HG03520 (cell line): ENCODE data around the gene ARHGEF26.

Experiments used
- ATAC-seq: cut with Tn5 transposase; IDR thresholded peaks from one replicate; pipeline ENCODE4 v1.9.1; 2021; ENCODE audit warnings: mild to moderate bottlenecking, moderate library complexity; ENCODE audit not compliant: unreplicated experiment

The ARHGEF26 gene

DNA sequence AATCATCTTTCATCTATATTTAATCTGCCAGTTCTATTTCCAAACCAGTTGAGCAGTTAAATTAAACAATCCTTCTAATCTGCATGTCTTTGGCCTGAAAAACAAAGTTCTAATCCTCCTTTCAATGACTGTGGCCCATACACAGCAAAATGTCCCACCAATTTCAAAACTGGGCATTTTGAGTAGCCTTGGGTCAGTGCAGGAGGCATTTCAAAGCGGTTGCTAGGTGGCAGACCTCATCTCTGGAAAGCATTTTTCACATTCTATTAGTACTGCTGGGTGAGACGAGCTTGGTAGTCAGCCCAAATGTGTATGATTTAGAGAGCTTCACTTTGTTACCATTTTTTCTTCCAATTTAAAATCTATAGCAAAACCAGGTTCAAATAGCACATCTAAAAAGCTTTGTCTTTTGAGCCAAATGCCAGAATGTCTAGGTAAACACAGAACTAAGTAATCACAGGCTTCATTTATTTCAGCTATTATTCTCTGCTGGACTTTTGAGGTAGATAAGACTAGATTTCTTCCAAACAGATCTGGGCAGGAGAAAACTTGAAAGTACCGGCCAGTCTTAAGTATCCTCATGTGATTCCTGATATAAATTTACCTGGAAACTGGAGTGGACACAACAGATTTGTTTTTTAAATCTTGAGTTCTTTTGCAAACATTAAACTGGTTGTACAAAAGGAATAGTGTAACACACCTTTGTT lies 8.9 kb upstream of the ARHGEF26 start:
- ATAC-seq = no peak

DNA sequence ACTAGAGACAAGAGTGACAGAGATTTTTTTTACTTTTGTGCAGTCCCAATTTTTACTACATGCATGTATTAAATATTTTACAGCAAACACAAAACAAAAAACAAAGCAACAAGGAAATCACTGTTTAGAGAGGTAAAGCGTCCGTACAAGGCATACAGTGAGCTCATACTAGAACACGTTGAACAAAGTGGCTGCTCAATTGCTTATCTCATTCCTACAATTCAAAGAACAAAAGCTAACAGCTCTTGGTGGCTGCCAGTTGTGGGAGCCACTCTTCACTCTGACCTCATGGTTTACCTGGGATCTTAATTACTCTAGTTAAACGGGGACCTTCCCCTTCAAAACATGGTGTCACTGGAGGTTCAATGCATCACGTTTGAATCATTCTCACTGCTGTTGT lies 7.6 kb upstream of the ARHGEF26 start:
- no peak for ATAC-seq

DNA sequence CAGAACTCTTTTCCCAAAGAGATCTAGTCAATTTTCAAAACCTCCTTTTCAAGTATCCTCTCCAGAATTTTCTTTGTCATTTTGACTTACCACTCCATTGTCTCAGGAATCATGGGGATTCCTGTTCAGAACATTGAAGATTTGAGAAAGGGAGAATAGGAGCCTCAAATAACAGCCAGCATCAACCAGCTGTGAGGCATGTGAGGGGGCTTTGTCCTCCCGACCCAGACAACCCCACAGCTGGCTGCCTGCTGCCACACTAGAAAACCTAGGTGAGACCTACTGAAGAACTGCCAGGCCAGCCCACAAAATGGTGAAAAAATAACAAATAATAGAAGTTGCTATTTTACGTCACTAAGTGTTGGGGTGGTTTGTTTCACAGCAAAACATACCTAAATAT lies 5.9 kb upstream of the ARHGEF26 start:
- no peak for ATAC-seq

DNA sequence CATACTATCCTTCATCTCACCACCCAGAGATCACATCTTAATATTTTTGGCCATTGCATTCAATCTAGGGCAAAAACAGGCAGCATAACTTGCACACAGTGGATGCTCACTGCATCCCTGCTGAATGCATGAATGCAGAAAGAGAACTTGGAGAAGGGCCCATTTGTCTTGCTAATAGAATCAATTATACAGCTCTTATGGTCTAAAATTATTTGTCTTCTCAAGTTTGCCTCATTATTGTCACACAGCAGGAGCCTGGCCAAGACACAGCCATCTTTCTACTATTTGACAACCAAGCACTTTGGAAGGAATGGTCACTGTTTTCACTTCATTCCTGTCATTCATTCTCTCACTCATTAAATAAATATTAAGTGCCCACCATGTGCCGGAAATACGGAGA lies 1.2 kb upstream of the ARHGEF26 start:
- no peak for ATAC-seq

DNA sequence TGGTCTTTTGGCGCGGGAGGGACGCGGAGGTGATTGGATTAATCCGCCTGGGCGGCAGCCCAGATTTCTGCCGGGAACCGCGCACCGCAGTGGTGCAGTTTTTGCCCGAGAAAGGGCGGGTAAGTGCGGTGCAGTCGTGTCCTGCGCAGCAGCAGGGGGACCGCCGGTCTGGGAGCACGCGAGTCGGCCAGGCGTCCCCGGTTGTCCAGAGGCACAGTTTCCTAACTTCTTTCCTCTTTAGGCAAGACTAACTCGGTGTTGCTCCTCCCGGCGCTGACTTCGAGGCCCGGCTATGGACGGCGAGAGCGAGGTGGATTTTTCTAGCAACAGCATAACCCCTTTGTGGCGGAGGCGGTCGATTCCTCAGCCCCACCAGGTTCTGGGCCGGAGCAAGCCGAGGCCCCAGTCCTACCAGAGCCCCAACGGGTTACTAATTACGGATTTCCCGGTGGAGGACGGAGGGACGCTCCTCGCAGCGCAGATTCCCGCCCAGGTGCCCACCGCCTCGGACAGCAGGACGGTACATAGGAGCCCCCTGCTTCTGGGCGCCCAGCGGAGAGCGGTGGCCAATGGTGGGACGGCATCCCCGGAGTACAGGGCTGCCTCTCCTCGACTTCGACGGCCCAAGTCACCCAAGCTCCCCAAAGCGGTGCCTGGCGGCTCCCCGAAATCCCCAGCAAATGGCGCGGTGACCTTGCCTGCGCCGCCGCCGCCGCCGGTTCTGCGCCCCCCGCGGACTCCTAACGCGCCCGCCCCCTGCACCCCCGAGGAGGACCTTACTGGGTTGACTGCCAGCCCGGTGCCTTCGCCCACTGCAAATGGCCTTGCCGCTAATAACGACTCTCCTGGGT lies 736 bp downstream of the ARHGEF26 start:
- ATAC-seq = peak; percentile 26

GRCh38 chr3:154122552-154122911 lies 1.3 kb downstream of the ARHGEF26 start:
- ATAC-seq = no peak

GRCh38 chr3:154122912-154123559 lies 1.8 kb downstream of the ARHGEF26 start:
- no peak for ATAC-seq

DNA sequence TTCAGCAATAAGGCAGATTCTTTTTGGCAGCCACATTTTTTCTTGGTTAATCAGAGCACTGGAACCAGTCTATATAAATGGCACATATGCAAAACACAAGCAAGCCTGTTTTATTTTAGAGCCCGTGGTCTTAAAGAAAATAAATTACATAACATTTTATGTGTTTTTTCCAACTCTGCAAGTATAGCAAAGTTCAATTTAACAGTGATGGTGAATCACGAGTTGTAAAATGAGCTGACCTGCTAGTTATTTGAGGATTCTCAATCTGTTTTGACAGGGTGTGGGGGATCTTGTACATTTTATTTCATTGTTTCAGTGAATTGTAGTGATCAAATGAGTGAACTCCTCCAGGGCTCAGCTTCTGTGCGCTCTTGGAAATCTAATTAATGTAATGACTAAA lies 2.7 kb downstream of the ARHGEF26 start:
- no peak for ATAC-seq

DNA sequence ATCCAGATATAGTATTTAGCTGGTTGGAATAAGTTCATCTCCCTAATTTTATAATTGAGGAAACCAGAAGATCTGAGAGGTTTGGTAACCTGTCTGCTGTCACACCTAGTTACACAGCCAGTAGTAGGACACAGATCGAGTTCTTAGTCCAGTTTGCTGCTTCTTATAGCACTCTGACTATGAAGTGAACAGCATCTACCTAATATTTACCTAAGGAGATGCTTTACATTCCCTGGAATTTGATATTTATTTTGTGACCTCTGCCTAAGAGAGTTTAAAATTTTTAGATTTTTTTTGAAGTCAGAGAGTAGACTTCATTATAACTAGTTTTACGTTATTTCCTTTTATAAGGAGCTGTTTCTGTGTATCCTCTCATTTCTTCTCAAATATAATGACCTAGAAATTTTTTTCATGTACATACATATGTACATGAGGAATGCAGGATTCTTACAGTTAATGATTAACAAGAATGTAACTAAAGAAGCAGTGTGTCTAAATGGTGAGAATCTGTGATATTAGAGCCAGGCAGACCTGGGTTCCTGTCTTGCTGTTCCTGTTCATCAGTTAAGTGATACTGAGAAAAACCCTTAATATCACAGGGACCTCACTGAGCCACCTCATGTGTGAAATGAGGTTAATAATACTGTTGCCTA lies 4.3 kb downstream of the ARHGEF26 start:
- no peak for ATAC-seq

DNA sequence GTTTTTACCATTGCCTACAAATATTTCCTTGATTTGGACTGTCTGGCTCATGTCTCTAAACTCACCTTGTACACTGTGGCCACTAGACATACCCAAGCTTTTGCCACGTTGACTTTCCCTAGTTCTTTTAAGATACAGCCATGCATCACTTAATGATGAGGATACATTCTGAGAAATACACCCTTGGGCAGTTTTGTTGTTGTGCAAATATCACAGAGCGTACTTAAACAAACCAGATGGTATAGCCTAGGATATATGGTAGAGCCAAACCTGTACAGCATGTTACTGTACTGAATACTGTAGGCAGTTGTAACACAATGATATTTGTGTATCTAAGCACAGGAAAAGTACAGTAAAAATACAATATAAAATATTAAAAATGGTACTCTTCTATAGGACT lies 5.5 kb downstream of the ARHGEF26 start:
- ATAC-seq = no peak

DNA sequence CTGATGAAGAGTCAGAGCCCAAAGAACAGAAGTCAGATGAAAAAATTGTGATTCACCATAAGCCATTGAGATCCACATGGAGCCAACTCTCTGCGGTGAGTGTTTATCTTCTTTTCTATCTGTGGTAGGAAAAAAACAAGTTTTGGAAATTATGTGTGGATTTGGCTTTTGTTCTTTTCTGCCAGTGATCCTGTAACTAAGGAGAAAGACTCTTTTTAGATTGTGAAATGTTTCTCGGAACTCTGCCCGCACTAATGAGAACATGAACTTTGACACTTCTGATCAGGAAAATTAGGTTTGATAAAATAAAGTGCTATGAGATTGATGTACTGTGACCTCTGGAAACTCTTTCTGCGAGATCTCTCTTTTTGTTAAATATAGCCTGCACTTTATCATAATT lies 8.4 kb downstream of the ARHGEF26 start:
- ATAC-seq = no peak

DNA sequence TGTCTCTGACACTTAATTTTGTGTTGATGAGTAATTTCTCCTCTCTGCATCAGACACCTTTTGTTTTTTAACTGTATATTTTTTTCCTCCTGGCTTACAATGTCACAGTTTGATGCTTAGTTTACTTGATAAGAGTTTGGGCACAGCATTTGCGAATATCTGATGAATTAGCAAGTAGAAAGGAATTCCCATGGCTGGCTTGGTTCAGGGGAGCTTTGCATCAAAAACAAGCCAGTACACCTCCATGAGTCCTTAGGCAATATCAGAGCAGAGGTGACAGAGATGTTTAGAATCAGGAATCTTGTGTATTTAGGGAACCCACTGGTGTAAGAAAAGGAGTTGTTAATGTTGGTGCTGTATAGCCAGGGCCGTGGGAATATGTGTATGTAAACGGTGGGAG lies 9.3 kb downstream of the ARHGEF26 start:
- ATAC-seq = no peak

DNA sequence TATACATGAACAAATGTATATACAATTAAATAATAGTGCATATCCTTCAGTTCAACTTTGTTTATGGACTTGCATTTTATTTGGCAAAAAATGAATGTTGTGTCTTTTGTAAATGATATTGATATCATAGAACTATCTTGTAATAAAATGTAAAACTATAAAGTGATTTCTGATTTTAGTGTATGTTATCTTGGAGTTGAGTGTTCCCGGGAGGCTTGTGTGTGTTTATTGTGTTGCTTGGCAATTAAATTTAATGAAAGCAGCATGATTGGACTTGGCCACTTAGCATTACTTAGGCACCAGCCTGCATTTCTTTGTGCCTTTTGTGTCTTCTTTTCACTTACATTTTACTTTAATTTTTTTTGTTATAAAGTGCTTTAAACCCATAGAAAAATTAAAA lies 10.6 kb downstream of the ARHGEF26 start:
- ATAC-seq = no peak

- ATAC-seq = no peak
These were observed 11.7 kb downstream of the ARHGEF26 start for GRCh38 chr3:154132777-154133375.

DNA sequence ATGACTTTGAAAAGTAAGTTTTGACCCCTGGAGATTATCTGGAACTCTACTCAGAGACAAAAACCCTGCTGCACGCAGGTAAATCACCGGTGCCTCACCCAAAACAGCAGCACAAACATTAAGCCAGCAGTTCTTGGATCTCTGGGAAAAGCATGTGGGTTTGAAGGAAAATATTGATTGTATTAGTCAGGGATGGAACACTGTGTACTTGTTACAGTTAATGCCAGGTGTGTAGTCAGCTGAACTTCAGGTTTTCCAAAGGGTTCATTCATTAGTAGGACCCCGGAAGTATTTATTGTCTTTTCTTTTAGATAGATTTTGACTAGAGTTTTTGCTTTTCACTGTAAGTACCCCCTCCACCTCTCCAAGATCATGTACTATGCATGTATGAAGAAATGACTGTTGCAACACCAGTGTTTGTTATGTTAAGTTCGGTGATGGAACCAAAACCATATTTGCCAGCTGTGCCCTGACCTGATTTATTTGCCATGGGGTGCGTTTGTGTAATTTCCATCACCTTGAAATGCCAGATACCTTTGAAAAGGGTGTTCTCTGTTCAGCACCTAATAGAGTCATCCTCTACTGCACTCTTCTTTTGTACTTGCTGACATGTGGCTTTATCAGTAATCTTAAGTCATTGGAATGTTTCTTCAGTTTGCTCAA lies 14.5 kb downstream of the ARHGEF26 start:
- ATAC-seq = no peak

DNA sequence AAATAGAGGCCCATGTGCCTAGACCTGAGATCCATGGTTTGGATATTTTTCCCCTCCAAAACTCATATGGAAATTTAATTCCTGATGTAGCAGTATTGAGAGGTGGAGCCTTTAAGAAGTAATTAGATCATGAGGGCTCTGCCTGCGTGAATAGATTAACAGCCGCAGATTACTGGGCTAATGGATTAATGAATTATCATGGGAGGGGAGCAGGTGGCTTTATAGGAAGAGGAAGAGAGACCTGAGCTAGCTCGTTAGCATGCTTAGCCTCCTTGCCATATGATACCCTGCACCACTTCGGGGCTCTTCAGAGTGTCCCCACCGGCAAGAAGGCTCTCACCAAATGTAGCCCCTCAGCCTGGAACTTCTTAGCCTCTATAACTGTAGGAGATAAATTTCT lies 15.8 kb downstream of the ARHGEF26 start:
- no peak for ATAC-seq

DNA sequence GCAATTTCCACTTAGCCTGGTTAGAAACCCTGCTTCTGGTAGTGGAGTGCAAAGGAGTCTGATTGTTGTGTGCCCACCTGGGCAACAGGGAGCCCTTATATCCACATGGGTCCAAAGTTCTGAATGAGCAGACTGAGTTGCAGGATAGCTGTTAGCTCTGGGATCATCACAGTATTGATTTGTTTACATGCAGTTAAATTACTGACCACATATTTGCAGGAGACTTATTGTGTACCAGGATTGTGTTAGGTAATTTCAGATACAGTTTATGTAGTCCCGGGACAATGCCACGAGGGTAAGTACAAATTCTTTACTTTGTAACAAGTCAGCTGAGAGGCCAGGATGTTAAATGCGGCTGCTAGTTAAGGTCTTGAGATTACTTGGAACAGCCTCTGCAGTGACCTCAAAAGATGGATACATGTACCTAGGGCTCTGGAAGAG lies 18.8 kb downstream of the ARHGEF26 start:
- ATAC-seq = no peak

DNA sequence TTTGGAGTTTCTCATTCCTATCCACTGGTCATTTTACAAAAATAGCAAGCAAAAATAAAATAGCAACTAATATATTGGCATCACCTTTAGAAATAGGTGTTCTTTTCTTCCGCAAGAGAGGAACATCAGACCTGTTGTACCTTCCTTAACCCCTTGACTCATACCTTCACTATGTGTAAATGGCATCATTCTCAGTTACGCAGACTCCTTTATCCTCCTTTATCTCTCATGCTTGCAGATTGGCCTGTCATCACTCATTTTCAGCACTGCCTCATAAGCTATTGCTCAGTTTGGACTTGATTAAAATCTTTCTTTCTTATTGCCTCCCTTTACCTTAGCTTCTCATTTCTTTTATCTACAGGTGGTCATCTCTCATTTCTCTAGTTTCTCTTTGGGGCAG lies 21.4 kb downstream of the ARHGEF26 start:
- ATAC-seq = no peak

DNA sequence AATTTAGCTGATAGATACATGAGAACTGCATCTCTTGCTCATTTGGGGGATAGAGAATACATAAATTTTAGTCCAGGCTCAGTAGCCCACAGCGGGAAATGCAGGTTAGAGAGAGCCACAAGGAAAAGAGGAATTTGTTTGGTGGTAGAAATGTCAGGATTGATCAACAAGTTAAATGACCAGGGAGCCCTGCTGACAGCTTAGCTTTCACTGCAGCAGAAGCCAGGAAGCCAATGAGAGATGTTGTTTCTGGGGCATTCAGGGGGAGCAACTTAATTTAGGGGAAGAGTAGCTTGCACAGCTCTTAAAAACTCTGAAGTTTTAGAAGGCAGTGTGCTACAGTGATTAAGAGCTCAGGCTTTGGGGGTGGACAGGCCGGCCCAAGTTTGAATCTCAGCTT lies 22.7 kb downstream of the ARHGEF26 start:
- ATAC-seq = no peak

GRCh38 chr3:154144825-154145465 lies 23.8 kb downstream of the ARHGEF26 start:
- no peak for ATAC-seq
